GM19372 (cell line): Measurements from ENCODE around the gene NFATC1.
"Not testable (repeated sequence)": the region's sequence is repeated elsewhere in the genome, so short reads cannot be mapped to it uniquely, and the experiment has no call there.

ENCODE experiments used
- ATAC-seq: cut with Tn5 transposase; IDR thresholded peaks from one replicate; pipeline ENCODE4 v1.9.1; 2021; ENCODE audit warnings: mild to moderate bottlenecking, low read depth, moderate library complexity; ENCODE audit not compliant: unreplicated experiment

The NFATC1 gene

GRCh38 chr18:79496978-79497637 lies 101.4 kb downstream of the NFATC1 start:
- ATAC-seq, result no peak

GRCh38 chr18:79497638-79498081 lies 101.9 kb downstream of the NFATC1 start:
- ATAC-seq, result no peak

GRCh38 chr18:79498662-79499061 lies 102.9 kb downstream of the NFATC1 start:
- no peak for ATAC-seq

GRCh38 chr18:79501006-79501405 lies 105.3 kb downstream of the NFATC1 start:
- ATAC-seq, result no peak

GRCh38 chr18:79502782-79503181 lies 107.1 kb downstream of the NFATC1 start:
- no peak for ATAC-seq

- ATAC-seq, result no peak
Measured at GRCh38 chr18:79503406-79503805, 107.7 kb downstream of the NFATC1 start.

- no peak for ATAC-seq
Measured at GRCh38 chr18:79504034-79504433, 108.3 kb downstream of the NFATC1 start.

GRCh38 chr18:79504495-79504894 lies 108.8 kb downstream of the NFATC1 start:
- not testable (repeated sequence) for ATAC-seq

GRCh38 chr18:79505465-79505864 lies 109.7 kb downstream of the NFATC1 start:
- ATAC-seq, result not testable (repeated sequence)

GRCh38 chr18:79506191-79507075 lies 110.7 kb downstream of the NFATC1 start:
- ATAC-seq, result no peak

- ATAC-seq, result no peak
Measured at GRCh38 chr18:79507076-79507545, 111.4 kb downstream of the NFATC1 start.

GRCh38 chr18:79507546-79508480 lies 112.1 kb downstream of the NFATC1 start:
- no peak for ATAC-seq

- peak; percentile 75 for ATAC-seq
Measured at GRCh38 chr18:79508565-79509535, 113.1 kb downstream of the NFATC1 start.

GRCh38 chr18:79509536-79509930 lies 113.8 kb downstream of the NFATC1 start:
- no peak for ATAC-seq

GRCh38 chr18:79510046-79510685 lies 114.4 kb downstream of the NFATC1 start:
- no peak for ATAC-seq

GRCh38 chr18:79510731-79511241 lies 115.1 kb downstream of the NFATC1 start:
- no peak for ATAC-seq

- no peak for ATAC-seq
Measured at GRCh38 chr18:79511271-79511670, 115.5 kb downstream of the NFATC1 start.

GRCh38 chr18:79511671-79512301 lies 116.1 kb downstream of the NFATC1 start:
- ATAC-seq, result no peak
